SK-N-SH treated with all-trans-retinoic acid at 6 μM for 48 hours (cell line): ENCODE measurements around the gene IPP.

Experiments used
- ATAC-seq: fragments of 200-7000 bp; cut with Tn5 transposase; 3 replicates; pipeline ENCODE4 v1.9.1; 2020; ENCODE audit warnings: mild to moderate bottlenecking, moderate library complexity
- ARNTL ChIP-seq: fragments of 450-650 bp; formaldehyde crosslinking; IDR thresholded peaks from 2 replicates; pipeline ENCODE4 v1.5.0; 2020; ENCODE audit warnings: low read depth, mild to moderate bottlenecking, moderate library complexity, borderline replicate concordance
- CSDC2 ChIP-seq: fragments of 250-450 bp; sonication (Bioruptor Pico); IDR thresholded peaks from 2 replicates; pipeline ENCODE4 v1.5.0; 2020; ENCODE audit warnings: mild to moderate bottlenecking, moderate library complexity
- ESRRG ChIP-seq: fragments of 250-450 bp; sonication (Bioruptor Pico); IDR thresholded peaks from 2 replicates; pipeline ENCODE4 v1.6.1; 2021; ENCODE audit warnings: mild to moderate bottlenecking
- GLIS3 ChIP-seq: fragments of 250-450 bp; sonication (Bioruptor Pico); IDR thresholded peaks from 2 replicates; pipeline ENCODE4 v1.5.0; 2020; ENCODE audit warnings: mild to moderate bottlenecking, moderate library complexity
- ISL1 ChIP-seq: fragments of 250-450 bp; sonication (Bioruptor Pico); IDR thresholded peaks from 2 replicates; pipeline ENCODE4 v2.1.2; 2022; ENCODE audit warnings: mild to moderate bottlenecking, moderate library complexity
- OSR1 ChIP-seq: fragments of 250-450 bp; sonication (Bioruptor Pico); IDR thresholded peaks from 2 replicates; pipeline ENCODE4 v1.8.0; 2022; ENCODE audit warnings: moderate library complexity, mild to moderate bottlenecking, inconsistent platforms
- POU6F1 ChIP-seq: fragments of 250-450 bp; sonication (Bioruptor Pico); IDR thresholded peaks from 2 replicates; pipeline ENCODE4 v1.8.0; 2021; ENCODE audit warnings: low read depth, mild to moderate bottlenecking, moderate library complexity, borderline replicate concordance
- PPARA ChIP-seq: fragments of 250-450 bp; sonication (Bioruptor Pico); IDR thresholded peaks from 2 replicates; pipeline ENCODE4 v1.5.0; 2020; ENCODE audit warnings: mild to moderate bottlenecking, borderline replicate concordance
- RARB ChIP-seq: fragments of 250-450 bp; sonication (Bioruptor Pico); IDR thresholded peaks from 2 replicates; pipeline ENCODE4 v1.8.0; 2021; ENCODE audit warnings: mild to moderate bottlenecking, moderate library complexity
- SNAI2 ChIP-seq: fragments of 250-450 bp; sonication (Bioruptor Pico); IDR thresholded peaks from 2 replicates; pipeline ENCODE4 v1.5.0; 2020; ENCODE audit warnings: mild to moderate bottlenecking, moderate library complexity
- TCF4 ChIP-seq: fragments of 250-450 bp; sonication (Bioruptor Pico); IDR thresholded peaks from 2 replicates; pipeline ENCODE4 v1.8.0; 2021; ENCODE audit warnings: mild to moderate bottlenecking, moderate library complexity, borderline replicate concordance
- TOX ChIP-seq: fragments of 250-450 bp; sonication (Bioruptor Pico); IDR thresholded peaks from 2 replicates; pipeline ENCODE4 v1.8.0; 2021; ENCODE audit warnings: mild to moderate bottlenecking, moderate library complexity, borderline replicate concordance
- TSHZ2 ChIP-seq: fragments of 250-450 bp; sonication (Bioruptor Pico); IDR thresholded peaks from 2 replicates; pipeline ENCODE4 v1.5.0; 2020; ENCODE audit warnings: mild to moderate bottlenecking, moderate library complexity
- ZC3H10 ChIP-seq: fragments of 250-450 bp; sonication (Bioruptor Pico); IDR thresholded peaks from 2 replicates; pipeline ENCODE4 v1.5.1; 2021; ENCODE audit warnings: mild to moderate bottlenecking, moderate library complexity
- ZFP3 ChIP-seq: fragments of 250-450 bp; sonication (Bioruptor Pico); IDR thresholded peaks from 2 replicates; pipeline ENCODE4 v1.5.0; 2020; ENCODE audit warnings: mild to moderate bottlenecking, moderate library complexity
- ZFP30 ChIP-seq: fragments of 450-650 bp; formaldehyde crosslinking; IDR thresholded peaks from 2 replicates; pipeline ENCODE4 v1.5.0; 2022; ENCODE audit warnings: mild to moderate bottlenecking, moderate library complexity
- ZNF565 ChIP-seq: fragments of 450-650 bp; formaldehyde crosslinking; conservative IDR thresholded peaks from 2 replicates; pipeline ENCODE4 v1.5.0; 2020; ENCODE audit warnings: low read depth, mild to moderate bottlenecking, moderate library complexity
- ZNF70 ChIP-seq: fragments of 450-650 bp; formaldehyde crosslinking; IDR thresholded peaks from 2 replicates; pipeline ENCODE4 v1.5.0; 2020; ENCODE audit warnings: mild to moderate bottlenecking, moderate library complexity
- ZNF8 ChIP-seq: fragments of 450-650 bp; formaldehyde crosslinking; IDR thresholded peaks from 2 replicates; pipeline ENCODE4 v1.5.0; 2020; ENCODE audit warnings: mild to moderate bottlenecking, moderate library complexity
- TF ChIP-seq, protein P1 (sequence below): fragments of 250-450 bp; sonication (Bioruptor Pico); IDR thresholded peaks from 2 replicates; pipeline ENCODE4 v1.5.1; 2021; ENCODE audit warnings: mild to moderate bottlenecking, moderate library complexity
- TF ChIP-seq, protein P2 (sequence below): fragments of 250-450 bp; sonication (Bioruptor Pico); IDR thresholded peaks from 2 replicates; pipeline ENCODE4 v1.5.1; 2020; ENCODE audit warnings: low read depth, mild to moderate bottlenecking, moderate library complexity
- TF ChIP-seq, protein P3 (sequence below): fragments of 250-450 bp; sonication (Bioruptor Pico); IDR thresholded peaks from 2 replicates; pipeline ENCODE4 v1.8.0; 2020; ENCODE audit warnings: mild to moderate bottlenecking, moderate library complexity, borderline replicate concordance

The IPP gene

DNA sequence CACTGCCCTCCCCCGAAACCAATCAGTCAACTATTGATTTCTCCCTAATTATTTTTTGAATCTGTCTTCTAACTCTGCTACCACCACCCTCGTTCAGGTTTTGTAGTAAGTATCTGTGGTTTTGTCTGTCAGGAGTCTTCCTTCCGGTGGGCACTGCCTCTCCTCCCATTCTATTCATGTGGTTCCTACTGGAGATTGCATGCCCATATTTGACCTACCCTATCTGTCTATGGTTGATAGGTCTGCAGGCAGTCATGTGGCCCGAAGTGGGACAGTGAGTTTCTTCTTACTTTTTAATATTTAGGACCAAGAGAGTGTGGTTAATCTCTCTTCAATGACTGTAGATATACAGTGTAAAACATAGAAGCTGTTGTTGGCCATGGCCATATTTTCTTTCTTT lies 35.1 kb upstream of the IPP start:
- no peak for ATAC-seq
- TF ChIP-seq GLIS3 (CRISPR knock-in tag) (no peak), ZFP3 (CRISPR knock-in tag) (no peak), ISL1 (CRISPR knock-in tag) (no peak), RARB (CRISPR knock-in tag) (no peak), ZNF8 (CRISPR knock-in tag) (no peak), POU6F1 (CRISPR knock-in tag) (no peak), TCF4 (CRISPR knock-in tag) (no peak), SNAI2 (CRISPR knock-in tag) (no peak), ZNF565 (CRISPR knock-in tag) (no peak), ZNF70 (CRISPR knock-in tag) (no peak), OSR1 (CRISPR knock-in tag) (no peak), ARNTL (CRISPR knock-in tag) (no peak), ZC3H10 (CRISPR knock-in tag) (no peak), PPARA (no peak), TSHZ2 (CRISPR knock-in tag) (no peak), ZFP30 (CRISPR knock-in tag) (no peak), ESRRG (no peak), CSDC2 (CRISPR knock-in tag) (no peak)
- TF ChIP-seq, protein P1, sequence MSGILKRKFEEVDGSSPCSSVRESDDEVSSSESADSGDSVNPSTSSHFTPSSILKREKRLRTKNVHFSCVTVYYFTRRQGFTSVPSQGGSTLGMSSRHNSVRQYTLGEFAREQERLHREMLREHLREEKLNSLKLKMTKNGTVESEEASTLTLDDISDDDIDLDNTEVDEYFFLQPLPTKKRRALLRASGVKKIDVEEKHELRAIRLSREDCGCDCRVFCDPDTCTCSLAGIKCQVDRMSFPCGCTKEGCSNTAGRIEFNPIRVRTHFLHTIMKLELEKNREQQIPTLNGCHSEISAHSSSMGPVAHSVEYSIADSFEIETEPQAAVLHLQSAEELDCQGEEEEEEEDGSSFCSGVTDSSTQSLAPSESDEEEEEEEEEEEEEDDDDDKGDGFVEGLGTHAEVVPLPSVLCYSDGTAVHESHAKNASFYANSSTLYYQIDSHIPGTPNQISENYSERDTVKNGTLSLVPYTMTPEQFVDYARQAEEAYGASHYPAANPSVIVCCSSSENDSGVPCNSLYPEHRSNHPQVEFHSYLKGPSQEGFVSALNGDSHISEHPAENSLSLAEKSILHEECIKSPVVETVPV (CRISPR knock-in tag), result no peak
- TF ChIP-seq, protein P2, sequence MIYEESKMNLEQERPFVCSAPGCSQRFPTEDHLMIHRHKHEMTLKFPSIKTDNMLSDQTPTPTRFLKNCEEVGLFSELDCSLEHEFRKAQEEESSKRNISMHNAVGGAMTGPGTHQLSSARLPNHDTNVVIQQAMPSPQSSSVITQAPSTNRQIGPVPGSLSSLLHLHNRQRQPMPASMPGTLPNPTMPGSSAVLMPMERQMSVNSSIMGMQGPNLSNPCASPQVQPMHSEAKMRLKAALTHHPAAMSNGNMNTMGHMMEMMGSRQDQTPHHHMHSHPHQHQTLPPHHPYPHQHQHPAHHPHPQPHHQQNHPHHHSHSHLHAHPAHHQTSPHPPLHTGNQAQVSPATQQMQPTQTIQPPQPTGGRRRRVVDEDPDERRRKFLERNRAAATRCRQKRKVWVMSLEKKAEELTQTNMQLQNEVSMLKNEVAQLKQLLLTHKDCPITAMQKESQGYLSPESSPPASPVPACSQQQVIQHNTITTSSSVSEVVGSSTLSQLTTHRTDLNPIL (CRISPR knock-in tag), result no peak

DNA sequence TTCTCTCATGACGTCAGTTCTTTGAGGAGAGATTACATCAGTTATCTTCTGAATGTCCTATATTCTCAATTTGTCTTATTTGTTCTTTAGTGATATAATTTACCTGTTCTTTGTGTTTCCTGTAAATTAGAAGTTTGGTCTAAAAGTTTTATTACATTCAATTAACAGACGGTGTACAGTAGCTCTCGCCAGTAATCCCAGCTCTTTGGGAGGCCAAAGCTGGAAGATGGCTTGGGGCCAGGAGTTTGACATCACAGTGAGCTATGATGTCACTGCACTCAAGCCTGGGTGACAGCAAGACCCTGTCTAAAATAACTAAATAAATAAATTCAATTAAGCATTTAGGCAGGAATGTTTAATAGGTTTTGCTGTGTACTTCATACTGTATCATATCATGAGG lies 25.3 kb upstream of the IPP start:
- ATAC-seq, result no peak
- TF ChIP-seq ZNF565 (CRISPR knock-in tag), result no peak

DNA sequence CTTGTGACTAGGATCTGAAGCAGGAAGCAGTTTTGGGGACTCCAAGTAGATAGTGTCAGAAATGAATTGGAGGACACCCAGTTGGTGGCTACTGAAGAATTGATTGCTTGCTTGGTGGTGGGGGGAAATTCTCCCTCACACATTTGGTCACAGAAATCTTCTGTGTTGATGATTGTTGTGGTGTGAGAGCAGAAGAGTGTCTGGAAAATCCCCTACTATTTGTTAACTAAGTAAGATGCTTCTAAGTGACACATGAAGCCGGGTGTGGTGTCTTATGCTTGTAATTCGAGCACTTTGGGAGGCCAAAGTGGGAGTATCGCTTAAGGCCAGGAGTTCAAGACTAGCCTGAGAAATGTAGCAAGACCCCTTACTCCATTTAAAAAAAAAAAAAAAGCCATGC lies 22.5 kb upstream of the IPP start:
- TF ChIP-seq, protein P2 (CRISPR knock-in tag), result no peak
- TF ChIP-seq ZC3H10 (CRISPR knock-in tag), result no peak
- TF ChIP-seq GLIS3 (CRISPR knock-in tag), result no peak
- TF ChIP-seq, protein P3, sequence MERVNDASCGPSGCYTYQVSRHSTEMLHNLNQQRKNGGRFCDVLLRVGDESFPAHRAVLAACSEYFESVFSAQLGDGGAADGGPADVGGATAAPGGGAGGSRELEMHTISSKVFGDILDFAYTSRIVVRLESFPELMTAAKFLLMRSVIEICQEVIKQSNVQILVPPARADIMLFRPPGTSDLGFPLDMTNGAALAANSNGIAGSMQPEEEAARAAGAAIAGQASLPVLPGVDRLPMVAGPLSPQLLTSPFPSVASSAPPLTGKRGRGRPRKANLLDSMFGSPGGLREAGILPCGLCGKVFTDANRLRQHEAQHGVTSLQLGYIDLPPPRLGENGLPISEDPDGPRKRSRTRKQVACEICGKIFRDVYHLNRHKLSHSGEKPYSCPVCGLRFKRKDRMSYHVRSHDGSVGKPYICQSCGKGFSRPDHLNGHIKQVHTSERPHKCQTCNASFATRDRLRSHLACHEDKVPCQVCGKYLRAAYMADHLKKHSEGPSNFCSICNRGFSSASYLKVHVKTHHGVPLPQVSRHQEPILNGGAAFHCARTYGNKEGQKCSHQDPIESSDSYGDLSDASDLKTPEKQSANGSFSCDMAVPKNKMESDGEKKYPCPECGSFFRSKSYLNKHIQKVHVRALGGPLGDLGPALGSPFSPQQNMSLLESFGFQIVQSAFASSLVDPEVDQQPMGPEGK (CRISPR knock-in tag), result no peak
- TF ChIP-seq, protein P1 (CRISPR knock-in tag), result no peak
- no peak for TF ChIP-seq TOX
- TF ChIP-seq TCF4 (CRISPR knock-in tag), result no peak
- TF ChIP-seq RARB (CRISPR knock-in tag), result no peak
- no peak for TF ChIP-seq PPARA
- TF ChIP-seq CSDC2 (CRISPR knock-in tag), result no peak
- TF ChIP-seq TSHZ2 (CRISPR knock-in tag), result no peak
- no peak for TF ChIP-seq ARNTL (CRISPR knock-in tag)
- TF ChIP-seq ZFP3 (CRISPR knock-in tag), result no peak
- TF ChIP-seq ISL1 (CRISPR knock-in tag), result no peak
- no peak for ATAC-seq
